OCI-LY7 (cell line): ENCODE measurements around the gene ZSWIM5. TPM values are rescaled to one million over a fixed set of nuclear protein-coding genes. Genes with fewer than 3 reads are reported as not detected.

ENCODE experiments used
- Bru-seq: library from RNA; stranded (reverse); fragments of 400-500 nt; gene quantifications from one replicate; lab custom pipeline; 2021; lab: Mats Ljungman, UMichigan
- BruChase-seq, 2 experiments: library from RNA; stranded (reverse); fragments of 400-500 nt; gene quantifications; one replicate each; lab custom pipeline; 2021; lab: Mats Ljungman, UMichigan
- BruUV-seq: library from RNA; stranded (reverse); fragments of 400-500 nt; replicated peaks from 2 replicates; lab custom pipeline; 2021; lab: Mats Ljungman, UMichigan
- CTCF ChIA-PET: fragments of 300-600 bp; sonication (Branson Sonifier 250); formaldehyde crosslinking; loops from one replicate; lab custom pipeline; 2022; ENCODE audit warnings: antibody characterized with exemption; ENCODE audit not compliant: unreplicated experiment; lab: Charles Lee
- POLR2A ChIA-PET: fragments of 300-600 bp; sonication (Branson Sonifier 250); formaldehyde crosslinking; loops from one replicate; lab custom pipeline; 2022; ENCODE audit warnings: antibody characterized with exemption; lab: Charles Lee
- DNase-seq: peaks from one replicate; pipeline ENCODE4 v3.0.0-alpha.2; 2015; ENCODE audit warnings: low spot score
- H2AFZ ChIP-seq: fragments of 200-600 bp; sonication (generic), shearing (Covaris generic); 2 replicates; pipeline ENCODE4 v1.6.1; 2014; ENCODE audit warnings: mild to moderate bottlenecking, antibody characterized with exemption, low read length, moderate library complexity
- H3K27ac ChIP-seq: fragments of 200-600 bp; sonication (generic); 2 replicates; pipeline ENCODE4 v1.5.1; 2014; ENCODE audit warnings: mixed run types, low read depth, mild to moderate bottlenecking, moderate library complexity, low read length, inconsistent platforms; ENCODE audit not compliant: poor library complexity, severe bottlenecking
- H3K36me3 ChIP-seq: fragments of 200-600 bp; sonication (generic); 2 replicates; pipeline ENCODE4 v1.6.1; 2014; ENCODE audit warnings: mild to moderate bottlenecking, antibody characterized with exemption, low read length, moderate library complexity, mixed read lengths; ENCODE audit not compliant: insufficient read depth
- H3K4me1 ChIP-seq: fragments of 200-600 bp; sonication (generic); 2 replicates; pipeline ENCODE4 v1.5.1; 2014; ENCODE audit warnings: mild to moderate bottlenecking, low read length; ENCODE audit not compliant: insufficient read depth, poor library complexity, severe bottlenecking
- H3K4me2 ChIP-seq: fragments of 200-600 bp; sonication (generic); 2 replicates; pipeline ENCODE4 v1.6.1; 2014; ENCODE audit warnings: mild to moderate bottlenecking, low read length
- H3K4me3 ChIP-seq: fragments of 200-600 bp; sonication (generic); 2 replicates; pipeline ENCODE4 v1.5.1; 2014; ENCODE audit warnings: mild to moderate bottlenecking, low read depth, low read length; ENCODE audit not compliant: poor library complexity, severe bottlenecking
- H3K79me2 ChIP-seq: fragments of 200-600 bp; sonication (generic); 2 replicates; pipeline ENCODE4 v1.6.1; 2016; ENCODE audit warnings: low read depth, mild to moderate bottlenecking, low read length, moderate library complexity, mixed read lengths; ENCODE audit not compliant: insufficient read depth
- H3K9me2 ChIP-seq: fragments of 200-600 bp; sonication (generic); 2 replicates; pipeline ENCODE4 v1.6.1; 2016; ENCODE audit warnings: mild to moderate bottlenecking, low read length, mixed read lengths; ENCODE audit not compliant: insufficient read depth
- H3K9me3 ChIP-seq: fragments of 200-600 bp; sonication (generic); 2 replicates; pipeline ENCODE4 v1.6.1; 2014; ENCODE audit warnings: mild to moderate bottlenecking, mixed run types, low read length, mixed read lengths
- H4K20me1 ChIP-seq: fragments of 200-600 bp; sonication (generic); 2 replicates; pipeline ENCODE4 v1.6.1; 2014; ENCODE audit warnings: mild to moderate bottlenecking, antibody characterized with exemption, low read length, moderate library complexity, mixed read lengths; ENCODE audit not compliant: insufficient read depth
- EZH2phosphoT487 ChIP-seq: fragments of 200-600 bp; sonication (generic); IDR thresholded peaks from 2 replicates; pipeline ENCODE4 v1.6.1; 2018; ENCODE audit warnings: low read depth, borderline replicate concordance, mild to moderate bottlenecking, mixed run types, antibody characterized with exemption, low read length, moderate library complexity, mixed read lengths
- intact Hi-C: fragments of 100-400 bp; cut with micrococcal nuclease; formaldehyde crosslinking; loops from one replicate; pipeline ENCODE4 v1.10.0; 2022; ENCODE audit not compliant: unreplicated experiment
- long read RNA-seq: library from polyadenylated mRNA; stranded (forward); transcript quantifications from one replicate; pipeline ENCODE4 v2.0.0, GENCODE V29; 2022
- total RNA-seq, 2 experiments: library from RNA; depleted of rRNA in 1 of 2; stranded (reverse); fragments of >200 nt in 1 of 2; shearing (Covaris generic) in 1 of 2; gene quantifications; 2 replicates each; pipeline ENCODE4 v1.2.3, GENCODE V29; 2014 to 2022
- TF ChIP-seq, protein P1 (sequence below): fragments of 200-600 bp; sonication (generic); conservative IDR thresholded peaks from 2 replicates; pipeline ENCODE4 v1.5.1; 2014; ENCODE audit warnings: mild to moderate bottlenecking, antibody characterized with exemption, low read length, moderate library complexity, mixed read lengths

The ZSWIM5 gene
- 0.13 and 0.28 TPM in 2 replicates for total RNA-seq (2014; rRNA removed; shearing (Covaris generic))
- 0.26 and 0.42 TPM in 2 replicates for total RNA-seq (2022)
- Bru-seq, nascent RNA, result percentile 27 among the genes with signal in this experiment
- percentile 35 among the genes with signal in this experiment for BruChase-seq, experiment 1, labeled RNA remaining after a 6-hour chase
- percentile 32 among the genes with signal in this experiment for BruChase-seq, experiment 2, labeled RNA remaining after a 2-hour chase
- long read RNA-seq, result 0 reads

- H3K9me2 ChIP-seq, result no peaks in the 10 kb centered on the region
- CTCF ChIA-PET, result no interaction called here
- no peaks in the 10 kb centered on the region for H3K79me2 ChIP-seq
- DNase-seq, result peak; percentile 74
- POLR2A ChIA-PET, result interaction anchor here (0.7 kb wide), 1 partner anchor 21 kb away, joined by 4 read pairs; no protein-coding TSS in a partner anchor
- intact Hi-C loops, result loop anchor here (5.0 kb wide), 1 partner anchor 194 kb away; the partner anchor contains the start of genes HECTD3 and UROD
- H3K4me1 ChIP-seq, result peaks cover 8% of the 10 kb centered on the region
- no peak for TF ChIP-seq EZH2phosphoT487
- TF ChIP-seq, protein P1, sequence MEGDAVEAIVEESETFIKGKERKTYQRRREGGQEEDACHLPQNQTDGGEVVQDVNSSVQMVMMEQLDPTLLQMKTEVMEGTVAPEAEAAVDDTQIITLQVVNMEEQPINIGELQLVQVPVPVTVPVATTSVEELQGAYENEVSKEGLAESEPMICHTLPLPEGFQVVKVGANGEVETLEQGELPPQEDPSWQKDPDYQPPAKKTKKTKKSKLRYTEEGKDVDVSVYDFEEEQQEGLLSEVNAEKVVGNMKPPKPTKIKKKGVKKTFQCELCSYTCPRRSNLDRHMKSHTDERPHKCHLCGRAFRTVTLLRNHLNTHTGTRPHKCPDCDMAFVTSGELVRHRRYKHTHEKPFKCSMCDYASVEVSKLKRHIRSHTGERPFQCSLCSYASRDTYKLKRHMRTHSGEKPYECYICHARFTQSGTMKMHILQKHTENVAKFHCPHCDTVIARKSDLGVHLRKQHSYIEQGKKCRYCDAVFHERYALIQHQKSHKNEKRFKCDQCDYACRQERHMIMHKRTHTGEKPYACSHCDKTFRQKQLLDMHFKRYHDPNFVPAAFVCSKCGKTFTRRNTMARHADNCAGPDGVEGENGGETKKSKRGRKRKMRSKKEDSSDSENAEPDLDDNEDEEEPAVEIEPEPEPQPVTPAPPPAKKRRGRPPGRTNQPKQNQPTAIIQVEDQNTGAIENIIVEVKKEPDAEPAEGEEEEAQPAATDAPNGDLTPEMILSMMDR, result no peak
- peak within 1 kb of the TSS; percentile 97 for H3K4me2 ChIP-seq
- no peak within 1 kb of the TSS for H3K27ac ChIP-seq
- no peaks in the 10 kb centered on the region for H4K20me1 ChIP-seq
- no peaks in the 10 kb centered on the region for H3K36me3 ChIP-seq
- no TSS peak for BruUV-seq
- peak within 1 kb of the TSS; percentile 76 for H3K4me3 ChIP-seq
- H2AFZ ChIP-seq, result peak within 1 kb of the TSS; percentile 89
- no peaks in the 10 kb centered on the region for H3K9me3 ChIP-seq
Observed at GRCh38 chr1:45205910-45206721, at the start of gene ZSWIM5. Gene ZSWIM5, minus strand, starts transcription at chr1:45206605. Its CDS starts 255 bp downstream, at chr1:45206350.

DNA sequence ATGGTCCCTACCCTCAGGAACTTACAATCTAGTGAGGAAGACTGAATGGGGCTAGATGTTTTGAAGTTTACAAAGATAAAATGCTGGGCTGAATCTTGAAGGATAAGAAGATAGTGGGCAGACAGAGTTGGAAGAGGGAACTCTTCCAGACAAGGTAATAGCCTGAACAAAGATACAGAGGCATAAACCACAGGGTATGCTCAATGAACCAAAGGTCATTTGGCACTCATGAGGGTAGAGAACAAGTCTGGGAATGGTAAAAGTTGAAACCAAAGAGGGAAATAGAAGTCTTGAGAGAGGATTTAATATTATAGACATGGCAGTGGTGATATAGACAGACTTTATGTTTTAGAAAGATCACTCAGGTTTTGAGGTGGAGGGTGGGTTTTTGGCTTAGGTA, 48.1 kb upstream of the ZSWIM5 start:
- Histone ChIP-seq H3K4me3 (no peak overlapping the region), H3K4me1 (no peaks in the 10 kb centered on the region), H4K20me1 (no peaks in the 10 kb centered on the region), H2AFZ (no peak overlapping the region), H3K36me3 (no peaks in the 10 kb centered on the region), H3K4me2 (no peak overlapping the region), H3K9me3 (peaks cover 17% of the 10 kb centered on the region), H3K9me2 (no peaks in the 10 kb centered on the region), H3K79me2 (no peaks in the 10 kb centered on the region), H3K27ac (no peak overlapping the region)
- ChIA-PET POLR2A (interaction anchor here (0.6 kb wide), 1 partner anchor 31 kb away, joined by 5 read pairs; no protein-coding TSS in a partner anchor), CTCF (no interaction called here)
- intact Hi-C loops, result no loop called here
- BruUV-seq, result no TSS peak
- no peak for DNase-seq
- TF ChIP-seq, protein P1, result no peak
- no peak for TF ChIP-seq EZH2phosphoT487
